ENCODE data around the gene CPNE5. TPM values are rescaled to one million over a fixed set of nuclear protein-coding genes. Genes with fewer than 3 reads are reported as not detected.

The CPNE5 gene
- polyA plus RNA-seq, 1 of the 3 experiments (the other 2 are of a cell fraction) = 0.30 TPM

- Histone ChIP-seq H2AFZ (ENCODE audit: low read depth) (no peak overlapping the region), H3K4me1 (ENCODE audit: control insufficient read depth in 1 of 2, insufficient read depth in 2 of 2, low read depth in 1 of 2, low read length in 1 of 2) (peaks cover 0 to 11% of the 10 kb centered on the region in 2 experiments; a peak in 1 of 4 replicates), H3K9me2 (no peaks in the 10 kb centered on the region), H3K9ac (no peak overlapping the region), H3K36me3 (replicated peaks in 1 of 2; ENCODE audit: control insufficient read depth in 1 of 2, insufficient read depth in 2 of 2, low read length in 1 of 2) (no peaks in the 10 kb centered on the region), H3K79me2 (ENCODE audit: insufficient read depth) (no peaks in the 10 kb centered on the region), H3K27ac (ENCODE audit: low read depth in 2 of 2, low read length in 1 of 2) (no peak overlapping the region), H3K4me2 (no peak overlapping the region), H3F3A (replicated peaks; ENCODE audit: insufficient read depth) (no peaks in the 10 kb centered on the region), H4K20me1 (ENCODE audit: insufficient read depth) (no peaks in the 10 kb centered on the region), H3K4me3 (ENCODE audit: low read depth in 2 of 2, low read length in 1 of 2) (no peak overlapping the region), H3K27me3 (ENCODE audit: insufficient read depth) (no peaks in the 10 kb centered on the region), H3K9me3 (no peaks in the 10 kb centered on the region)
- WGBS (ENCODE audit: low lambda C conversion rate) = 41% methylated on average over 1 of the region's 3 CpGs
- no peak for TF ChIP-seq TEAD4 (IDR thresholded peaks at IDR 0.05; ENCODE audit: borderline replicate concordance, insufficient read depth)
- TF ChIP-seq CTCF (IDR thresholded peaks at IDR 0.05) = no peak
- no peak for TF ChIP-seq MEF2A (IDR thresholded peaks at IDR 0.05; ENCODE audit: borderline replicate concordance, low read depth)
- no peak for TF ChIP-seq TAF1 (IDR thresholded peaks at IDR 0.05; ENCODE audit: borderline replicate concordance, low read depth, low read length)
- CTCF ChIA-PET = interaction anchor here (0.7 to 1.2 kb wide), 5 partner anchors 11 to 39 kb away, joined by 3 to 5 read pairs (median 3); no protein-coding TSS in a partner anchor
- no peak for DNase-seq
- POLR2A ChIA-PET = no interaction called here
These were observed 40.4 kb downstream of the CPNE5 start for GRCh38 chr6:36798852-36799251.

GRCh38 chr6:36797653-36798052 is 41.6 kb downstream of the CPNE5 start:
- H3K79me2 ChIP-seq (ENCODE audit: insufficient read depth) = no peaks in the 10 kb centered on the region
- POLR2A ChIA-PET = no interaction called here
- no peaks in the 10 kb centered on the region for H3K36me3 ChIP-seq (replicated peaks in 1 of 2; ENCODE audit: control insufficient read depth in 1 of 2, insufficient read depth in 2 of 2, low read length in 1 of 2)
- H3F3A ChIP-seq (replicated peaks; ENCODE audit: insufficient read depth) = no peaks in the 10 kb centered on the region
- no peak overlapping the region for H3K27ac ChIP-seq (ENCODE audit: low read depth in 2 of 2, low read length in 1 of 2)
- H3K9me2 ChIP-seq = no peaks in the 10 kb centered on the region
- H3K4me2 ChIP-seq = no peak overlapping the region
- TF ChIP-seq FOXJ3 (CRISPR knock-in tag; IDR thresholded peaks at IDR 0.05) (no peak), NFIC (IDR thresholded peaks at IDR 0.05; ENCODE audit: borderline replicate concordance) (no peak), NRF1 (IDR thresholded peaks at IDR 0.05; ENCODE audit: low read depth, low read length) (no peak), ELF1 (IDR thresholded peaks at IDR 0.05) (no peak), POLR2AphosphoS5 (IDR thresholded peaks at IDR 0.05; ENCODE audit: low read depth, low read length) (no peak)
- no peaks in the 10 kb centered on the region for H4K20me1 ChIP-seq (ENCODE audit: insufficient read depth)
- peaks cover 0 to 13% of the 10 kb centered on the region in 2 experiments; a peak in 1 of 4 replicates for H3K4me1 ChIP-seq (ENCODE audit: control insufficient read depth in 1 of 2, insufficient read depth in 2 of 2, low read depth in 1 of 2, low read length in 1 of 2)
- no peaks in the 10 kb centered on the region for H3K9me3 ChIP-seq
- no peak overlapping the region for H2AFZ ChIP-seq (ENCODE audit: low read depth)
- no peak for DNase-seq
- CTCF ChIA-PET = interaction anchor here (1.0 kb wide), 1 partner anchor 15 kb away, joined by 3 read pairs; no protein-coding TSS in a partner anchor
- no peak overlapping the region for H3K9ac ChIP-seq
- no peak overlapping the region for H3K4me3 ChIP-seq (ENCODE audit: low read depth in 2 of 2, low read length in 1 of 2)
- no peaks in the 10 kb centered on the region for H3K27me3 ChIP-seq (ENCODE audit: insufficient read depth)
- WGBS (ENCODE audit: low lambda C conversion rate) = 80% methylated on average over 1 of the region's 1 CpG

GRCh38 chr6:36797055-36797454 is 42.2 kb downstream of the CPNE5 start:
- Histone ChIP-seq H3K27ac (ENCODE audit: low read depth in 2 of 2, low read length in 1 of 2) (no peak overlapping the region), H3K27me3 (ENCODE audit: insufficient read depth) (no peaks in the 10 kb centered on the region), H3K9me3 (no peaks in the 10 kb centered on the region), H3K9me2 (no peaks in the 10 kb centered on the region), H3K9ac (no peak overlapping the region), H3K36me3 (replicated peaks in 1 of 2; ENCODE audit: control insufficient read depth in 1 of 2, insufficient read depth in 2 of 2, low read length in 1 of 2) (no peaks in the 10 kb centered on the region), H4K20me1 (ENCODE audit: insufficient read depth) (no peaks in the 10 kb centered on the region), H2AFZ (ENCODE audit: low read depth) (no peak overlapping the region), H3K4me3 (ENCODE audit: low read depth in 2 of 2, low read length in 1 of 2) (no peak overlapping the region), H3K4me2 (no peak overlapping the region), H3K4me1 (ENCODE audit: control insufficient read depth in 1 of 2, insufficient read depth in 2 of 2, low read depth in 1 of 2, low read length in 1 of 2) (peaks cover 0 to 13% of the 10 kb centered on the region in 2 experiments; a peak in 1 of 4 replicates), H3F3A (replicated peaks; ENCODE audit: insufficient read depth) (no peaks in the 10 kb centered on the region), H3K79me2 (ENCODE audit: insufficient read depth) (no peaks in the 10 kb centered on the region)
- ChIA-PET CTCF (interaction anchor here (0.6 to 1.3 kb wide), 4 partner anchors 12 to 1561 kb away, joined by 3 to 6 read pairs (median 3); no protein-coding TSS in a partner anchor), POLR2A (no interaction called here)
- DNase-seq = no peak
- WGBS (ENCODE audit: low lambda C conversion rate) = 91% methylated on average over 12 of the region's 12 CpGs
- TF ChIP-seq NRF1 (IDR thresholded peaks at IDR 0.05; ENCODE audit: low read depth, low read length) (no peak), CTCF (IDR thresholded peaks at IDR 0.05) (no peak), FOXJ3 (CRISPR knock-in tag; IDR thresholded peaks at IDR 0.05) (no peak), GATA2 (CRISPR knock-in tag; IDR thresholded peaks at IDR 0.05) (no peak), RCOR1 (IDR thresholded peaks at IDR 0.05; ENCODE audit: low read length) (no peak), PBX3 (IDR thresholded peaks at IDR 0.05) (no peak), EZH2phosphoT487 (IDR thresholded peaks at IDR 0.05; ENCODE audit: borderline replicate concordance, low read depth) (no peak), YY1 (IDR thresholded peaks at IDR 0.05; ENCODE audit: low read depth) (no peak), ELF1 (IDR thresholded peaks at IDR 0.05) (no peak), NFIC (IDR thresholded peaks at IDR 0.05; ENCODE audit: borderline replicate concordance) (no peak), GABPA (IDR thresholded peaks at IDR 0.05; ENCODE audit: low read depth) (no peak), SIN3A (IDR thresholded peaks at IDR 0.05; ENCODE audit: borderline replicate concordance, low read depth, low read length) (no peak), SMC3 (IDR thresholded peaks at IDR 0.05; ENCODE audit: low read depth, low read length) (no peak)
